ENCODE data around the gene DEPDC7.
"Not testable (repeated sequence)": the region's sequence is repeated elsewhere in the genome, so short reads cannot be mapped to it uniquely, and the experiment has no call there.

Gene DEPDC7

DNA sequence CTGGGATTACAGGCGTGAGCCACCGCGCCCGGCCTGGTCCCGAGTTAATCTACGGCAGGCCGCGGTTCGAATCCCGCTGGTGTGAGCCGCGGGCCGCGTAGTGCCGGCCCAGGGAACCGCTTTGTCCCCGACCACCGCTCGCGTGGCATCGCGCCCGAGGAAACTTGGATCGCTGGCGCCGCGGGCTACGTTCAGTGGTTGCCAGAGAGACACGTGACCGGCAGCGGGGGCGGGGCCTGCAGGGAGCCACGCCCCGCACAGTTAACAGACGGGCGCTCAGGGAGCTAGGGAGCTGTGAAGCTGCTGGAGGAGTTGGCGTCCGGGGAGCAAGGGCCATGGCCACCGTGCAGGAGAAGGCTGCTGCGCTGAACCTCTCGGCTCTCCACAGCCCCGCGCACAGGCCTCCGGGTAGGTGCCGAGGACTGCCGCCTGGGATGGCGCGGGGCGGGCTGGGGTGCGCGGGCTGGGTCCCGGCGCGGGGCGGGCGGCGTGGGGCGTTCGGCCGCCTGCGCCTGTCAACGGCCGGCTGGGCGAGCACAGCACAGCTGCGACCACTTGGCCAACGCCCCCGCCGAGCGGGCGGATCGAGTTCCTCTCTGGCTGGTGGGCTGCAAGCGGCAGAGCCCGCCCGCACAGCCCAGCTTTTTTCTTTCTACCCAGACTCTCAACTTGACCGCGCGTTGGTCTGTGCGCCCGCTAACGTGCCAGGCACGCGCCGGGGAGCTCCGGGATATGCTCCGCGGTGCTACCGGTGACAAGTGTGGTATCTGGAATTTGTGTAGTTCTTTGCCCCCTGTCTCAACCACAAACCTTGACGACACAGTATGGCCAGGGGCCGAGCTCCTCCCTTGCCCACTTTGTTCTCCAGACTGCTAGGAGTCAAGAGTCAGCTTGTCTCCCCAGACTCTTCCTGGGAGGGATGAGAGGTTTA lies at the start of gene DEPDC7:
Gene DEPDC7 (plus strand): TSS at position 258 of the 931 bp plus-strand sequence. CDS start 78 bp downstream, at position 336.
- DNase-seq = peak; percentile 83

- no peak for DNase-seq
Observed at GRCh38 chr11:32968541-32968940, 47.1 kb upstream of the DEPDC7 start.

DNA sequence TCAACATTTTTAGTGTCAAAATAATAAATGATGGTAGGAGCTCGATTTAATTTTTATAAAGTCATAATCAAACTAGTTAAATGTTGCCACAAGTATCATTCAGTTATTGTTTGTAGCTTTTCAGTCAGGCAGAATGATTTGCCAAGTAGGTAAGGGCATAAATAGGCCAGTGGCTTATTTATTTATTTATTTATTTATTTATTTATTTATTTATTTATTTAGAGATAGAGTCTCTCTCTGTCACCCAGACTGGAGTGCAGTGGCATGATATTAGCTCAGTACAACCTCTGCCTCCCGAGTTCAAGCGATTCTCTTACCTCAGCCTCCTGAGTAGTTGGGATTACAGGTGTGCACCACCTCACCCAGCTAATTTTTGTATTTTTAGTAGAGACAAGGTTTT lies 43.4 kb upstream of the DEPDC7 start:
- not testable (repeated sequence) for DNase-seq

DNA sequence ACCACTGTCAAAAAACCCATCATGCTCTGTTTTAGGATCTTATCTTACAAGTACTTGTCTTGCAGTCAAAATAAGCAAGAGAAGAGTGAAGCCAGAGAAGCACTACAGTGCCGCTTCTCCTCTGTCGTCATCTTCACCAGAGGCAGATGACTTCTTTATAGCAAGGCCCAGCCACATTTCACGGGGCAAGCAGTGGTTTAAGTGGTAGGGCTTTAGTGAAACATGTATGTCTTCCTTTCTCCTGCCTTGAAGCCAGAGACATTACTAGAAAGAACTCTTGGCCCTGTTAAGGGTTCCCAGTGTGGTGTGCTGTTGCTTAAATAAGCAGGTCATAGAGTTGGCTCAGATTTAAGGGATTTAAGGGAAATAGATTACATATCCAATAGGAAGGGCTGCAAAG lies 42.9 kb upstream of the DEPDC7 start:
- DNase-seq = no peak

GRCh38 chr11:32982626-32983025 lies 33.1 kb upstream of the DEPDC7 start:
- no peak for DNase-seq

GRCh38 chr11:32983506-32983905 lies 32.2 kb upstream of the DEPDC7 start:
- DNase-seq = no peak

GRCh38 chr11:32985600-32985999 lies 30.1 kb upstream of the DEPDC7 start:
- DNase-seq = no peak

DNA sequence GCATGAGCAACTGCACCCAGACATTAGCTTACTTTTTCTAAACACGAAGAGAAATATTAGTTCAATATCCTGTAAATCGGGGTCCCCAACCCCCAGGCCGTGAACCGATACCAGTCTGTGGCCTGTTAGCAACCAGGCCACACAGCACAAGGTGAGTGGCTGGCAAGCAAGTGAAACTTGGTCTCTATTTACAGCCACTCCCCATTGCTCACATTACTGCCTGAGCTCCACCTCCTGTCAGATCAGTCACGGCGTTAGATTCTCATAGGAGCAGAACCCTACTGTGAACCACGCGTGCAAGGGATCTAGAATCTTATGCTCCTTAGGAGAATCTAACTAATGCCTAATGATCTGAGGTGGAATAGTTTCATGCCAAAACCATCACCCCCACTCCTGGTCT lies 27.8 kb upstream of the DEPDC7 start:
- DNase-seq = no peak

DNA sequence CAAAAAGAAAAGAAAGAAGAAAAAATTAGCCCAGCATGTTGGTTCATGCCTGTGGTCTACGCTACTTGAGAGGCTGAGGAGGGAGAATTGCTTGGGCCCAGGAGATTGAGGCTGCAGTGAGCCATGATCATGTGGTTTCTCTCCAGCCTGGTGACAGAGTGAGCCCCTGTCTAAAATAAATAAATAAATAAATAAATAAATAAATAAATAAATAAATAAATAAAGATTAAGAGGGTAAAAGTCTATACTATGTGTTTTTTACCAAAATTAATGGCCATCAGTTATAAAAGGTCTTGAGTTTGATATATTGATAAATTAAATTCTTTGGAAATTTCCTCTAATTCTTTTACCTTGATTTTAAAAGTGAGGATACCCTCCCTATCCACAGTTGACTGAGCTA lies 25.2 kb upstream of the DEPDC7 start:
- DNase-seq = no peak

GRCh38 chr11:32991427-32991826 lies 24.3 kb upstream of the DEPDC7 start:
- no peak for DNase-seq

DNA sequence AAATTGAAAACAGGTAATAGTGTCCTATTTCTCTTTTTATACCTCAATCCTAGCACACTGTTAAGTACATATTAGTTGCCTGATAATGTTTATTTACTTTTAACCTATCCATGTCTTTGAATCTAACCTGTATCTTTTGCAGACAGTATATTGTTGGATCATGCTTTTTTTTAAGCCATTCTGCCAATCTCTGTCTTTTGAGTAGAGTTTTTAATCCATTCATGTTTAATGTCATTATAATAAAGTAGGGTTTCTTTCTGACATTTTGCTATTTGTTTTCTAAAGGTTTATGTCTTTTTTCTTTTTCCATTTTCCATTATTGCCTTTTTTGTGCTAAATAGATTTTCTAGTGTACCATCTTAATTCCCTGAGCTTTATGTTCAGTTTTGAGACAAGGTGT lies 23.8 kb upstream of the DEPDC7 start:
- no peak for DNase-seq

- no peak for DNase-seq
Observed at GRCh38 chr11:33000181-33000580, 15.5 kb upstream of the DEPDC7 start.

- no peak for DNase-seq
Observed at GRCh38 chr11:33001281-33001680, 14.4 kb upstream of the DEPDC7 start.

GRCh38 chr11:33001751-33002542 lies 13.7 kb upstream of the DEPDC7 start:
- no peak for DNase-seq

DNA sequence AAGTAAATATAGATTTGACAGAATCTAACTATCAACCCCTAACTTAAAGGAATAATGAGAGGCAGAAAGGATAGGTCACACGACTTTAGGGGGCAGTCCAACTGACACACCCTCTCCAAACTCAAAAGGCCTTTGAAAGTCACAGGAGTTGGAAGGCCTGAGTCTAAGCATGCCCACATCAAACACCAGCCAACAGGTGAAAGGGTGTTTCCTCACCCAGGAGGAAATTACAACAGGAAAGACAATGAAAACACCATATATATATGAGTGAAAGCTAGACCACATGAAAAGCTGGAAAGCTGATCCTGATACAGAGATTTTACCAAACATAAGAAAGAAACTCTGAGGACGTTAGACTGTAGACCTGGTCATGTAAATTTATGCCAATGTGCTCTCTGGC lies 10.5 kb upstream of the DEPDC7 start:
- DNase-seq = no peak

DNA sequence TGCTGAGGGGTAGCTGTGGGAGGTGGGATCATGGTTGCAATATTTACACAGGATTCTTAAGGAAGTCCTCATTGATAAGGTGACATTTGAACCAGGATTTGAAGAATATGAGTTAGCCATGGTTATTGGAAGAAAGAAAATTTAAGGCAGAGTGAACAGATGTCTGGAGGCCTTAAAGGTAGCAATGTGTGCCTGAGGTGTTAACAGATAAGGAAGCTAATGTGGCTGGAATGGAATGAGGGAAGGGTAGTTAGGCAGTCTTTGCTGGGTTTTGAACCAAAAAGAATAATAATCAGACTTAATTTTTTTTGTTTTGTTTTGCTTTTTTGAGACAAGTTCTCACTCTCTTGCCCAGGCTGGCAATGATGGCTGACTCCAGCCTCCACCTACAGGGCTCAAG lies 9.7 kb upstream of the DEPDC7 start:
- DNase-seq = no peak

DNA sequence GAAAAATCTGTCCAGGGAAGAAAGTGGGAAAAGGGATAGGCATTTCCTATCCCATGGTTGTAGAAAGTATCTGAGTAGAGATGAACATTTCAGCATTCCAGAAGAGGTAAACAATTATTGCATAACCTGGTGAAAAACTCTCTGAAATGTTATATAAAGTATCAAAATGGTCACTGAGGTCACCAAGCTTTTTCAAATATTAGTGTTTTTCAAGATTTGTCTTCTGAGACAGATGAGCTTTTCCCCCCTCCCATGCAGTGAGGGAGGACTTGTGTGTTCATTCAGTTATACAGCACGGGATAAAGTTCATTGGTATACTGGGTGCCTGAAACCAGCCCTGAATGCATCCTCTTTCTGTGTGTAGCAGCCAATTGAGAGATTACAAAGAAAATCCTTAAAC lies 1.9 kb upstream of the DEPDC7 start:
- no peak for DNase-seq

GRCh38 chr11:33016654-33017053 lies 976 bp downstream of the DEPDC7 start:
- DNase-seq = no peak

DNA sequence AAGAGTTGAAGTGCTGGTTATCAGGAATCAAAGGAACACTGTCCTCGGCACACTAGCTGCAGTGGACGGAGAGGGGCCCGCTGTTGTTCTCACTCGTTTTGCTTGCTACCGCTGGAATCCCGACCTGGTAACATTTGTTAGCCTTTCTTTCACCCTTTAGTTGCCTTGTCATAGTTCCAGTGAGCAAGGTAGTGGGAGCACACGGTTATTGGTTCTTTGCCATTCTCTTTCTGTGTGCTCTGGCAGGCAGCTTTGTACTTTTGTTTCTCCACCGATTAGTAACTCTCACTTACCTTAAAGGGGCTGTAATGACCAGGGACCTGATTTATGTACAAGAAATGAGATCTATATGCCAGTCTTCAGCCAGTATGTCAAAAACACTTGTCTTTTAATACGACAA lies 1.8 kb downstream of the DEPDC7 start:
- no peak for DNase-seq

- no peak for DNase-seq
Observed at GRCh38 chr11:33017965-33018364, 2.3 kb downstream of the DEPDC7 start.

- no peak for DNase-seq
Observed at GRCh38 chr11:33018840-33019239, 3.2 kb downstream of the DEPDC7 start.

GRCh38 chr11:33021501-33021900 lies 5.8 kb downstream of the DEPDC7 start:
- DNase-seq = no peak

DNA sequence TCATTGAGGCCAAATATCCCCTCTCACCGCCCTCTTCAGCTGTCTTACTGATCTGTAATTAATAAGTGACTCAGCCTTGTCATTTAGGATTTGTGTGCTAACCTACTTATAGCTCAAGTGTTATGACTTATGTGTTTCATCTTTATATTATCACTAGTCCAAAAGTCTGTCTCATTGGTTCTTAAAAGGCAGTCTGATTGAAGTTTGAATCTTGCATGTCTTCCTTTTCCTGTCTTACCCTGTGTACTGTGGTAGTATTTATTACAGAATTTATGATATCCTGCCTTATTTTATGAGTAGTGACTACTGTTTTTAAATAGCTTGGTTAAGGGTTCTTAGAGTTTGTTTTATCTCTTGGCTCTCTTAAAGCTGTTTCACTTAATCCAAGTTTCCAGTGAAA lies 6.3 kb downstream of the DEPDC7 start:
- DNase-seq = no peak

DNA sequence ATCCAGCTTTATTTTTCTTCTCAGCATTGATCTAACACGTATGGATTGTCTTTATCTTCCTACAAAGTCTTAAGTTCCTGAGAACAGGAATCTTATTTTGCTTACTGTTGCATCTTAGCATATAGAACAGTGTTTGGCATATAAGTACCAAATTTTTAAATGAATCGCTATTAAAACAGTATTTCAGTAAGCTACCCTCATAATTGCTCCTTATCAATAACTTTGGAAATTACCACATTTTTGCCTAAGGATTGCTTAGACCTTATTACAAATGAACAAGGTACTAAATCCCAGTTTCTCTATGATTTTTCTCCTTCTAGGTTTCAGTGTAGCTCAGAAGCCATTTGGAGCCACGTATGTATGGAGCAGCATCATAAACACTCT lies 9.7 kb downstream of the DEPDC7 start:
- DNase-seq = no peak

Measured in activated CD4-positive, CD25-positive, alpha-beta regulatory T cell treated with anti-CD3 and anti-CD28 coated beads, Interleukin-2, amount 50 U/mL, for 72 hours (primary cell).